Measurements from ENCODE around the gene CD226. TPM values are rescaled to one million over a fixed set of nuclear protein-coding genes. Genes with fewer than 3 reads are reported as not detected.
"Not testable (repeated sequence)": the region's sequence is repeated elsewhere in the genome, so short reads cannot be mapped to it uniquely, and the experiment has no call there.

Gene CD226
- total RNA-seq, 1 donor from 2014 or later: not detected

GRCh38 chr18:69916412-69916811 is 31.3 kb downstream of the CD226 start:
- DNase-seq (ENCODE audit: low read depth): no peak
- TF ChIP-seq, protein P1, sequence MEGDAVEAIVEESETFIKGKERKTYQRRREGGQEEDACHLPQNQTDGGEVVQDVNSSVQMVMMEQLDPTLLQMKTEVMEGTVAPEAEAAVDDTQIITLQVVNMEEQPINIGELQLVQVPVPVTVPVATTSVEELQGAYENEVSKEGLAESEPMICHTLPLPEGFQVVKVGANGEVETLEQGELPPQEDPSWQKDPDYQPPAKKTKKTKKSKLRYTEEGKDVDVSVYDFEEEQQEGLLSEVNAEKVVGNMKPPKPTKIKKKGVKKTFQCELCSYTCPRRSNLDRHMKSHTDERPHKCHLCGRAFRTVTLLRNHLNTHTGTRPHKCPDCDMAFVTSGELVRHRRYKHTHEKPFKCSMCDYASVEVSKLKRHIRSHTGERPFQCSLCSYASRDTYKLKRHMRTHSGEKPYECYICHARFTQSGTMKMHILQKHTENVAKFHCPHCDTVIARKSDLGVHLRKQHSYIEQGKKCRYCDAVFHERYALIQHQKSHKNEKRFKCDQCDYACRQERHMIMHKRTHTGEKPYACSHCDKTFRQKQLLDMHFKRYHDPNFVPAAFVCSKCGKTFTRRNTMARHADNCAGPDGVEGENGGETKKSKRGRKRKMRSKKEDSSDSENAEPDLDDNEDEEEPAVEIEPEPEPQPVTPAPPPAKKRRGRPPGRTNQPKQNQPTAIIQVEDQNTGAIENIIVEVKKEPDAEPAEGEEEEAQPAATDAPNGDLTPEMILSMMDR (IDR thresholded peaks at IDR 0.05; ENCODE audit: insufficient read depth, low read length, poor library complexity, severe bottlenecking): no peak
- Histone ChIP-seq H3K27me3 (ENCODE audit: control insufficient read depth, insufficient read depth, low read length) (no peaks in the 10 kb centered on the region), H3K36me3 (ENCODE audit: control insufficient read depth, insufficient read depth, low read length) (no peaks in the 10 kb centered on the region), H3K4me3 (ENCODE audit: low read depth, low read length) (no peak overlapping the region)

DNA sequence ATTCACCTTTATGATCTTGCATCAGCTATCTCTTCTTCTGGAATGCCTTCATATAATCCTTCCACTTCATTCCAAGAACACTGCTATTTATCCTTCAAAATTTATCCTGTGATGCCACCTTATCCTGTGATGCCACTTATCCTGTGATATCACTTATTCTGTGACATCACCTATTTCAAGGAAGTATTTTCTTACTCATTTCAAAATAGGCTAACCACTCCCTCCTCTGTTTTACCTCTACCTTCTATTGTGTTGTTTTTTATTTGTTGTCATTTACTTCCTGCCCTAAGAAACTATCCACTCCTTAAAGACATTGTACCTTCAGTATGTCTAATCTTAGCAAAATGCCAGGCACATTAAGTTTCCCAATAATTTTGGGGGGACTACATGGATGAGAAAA is 38.8 kb downstream of the CD226 start:
- H3K4me3 ChIP-seq (ENCODE audit: low read depth, low read length): no peak overlapping the region
- no peak for DNase-seq (ENCODE audit: low read depth)
- no peaks in the 10 kb centered on the region for H3K36me3 ChIP-seq (ENCODE audit: control insufficient read depth, insufficient read depth, low read length)
- TF ChIP-seq, protein P1 (IDR thresholded peaks at IDR 0.05; ENCODE audit: insufficient read depth, low read length, poor library complexity, severe bottlenecking): no peak
- no peaks in the 10 kb centered on the region for H3K27me3 ChIP-seq (ENCODE audit: control insufficient read depth, insufficient read depth, low read length)

DNA sequence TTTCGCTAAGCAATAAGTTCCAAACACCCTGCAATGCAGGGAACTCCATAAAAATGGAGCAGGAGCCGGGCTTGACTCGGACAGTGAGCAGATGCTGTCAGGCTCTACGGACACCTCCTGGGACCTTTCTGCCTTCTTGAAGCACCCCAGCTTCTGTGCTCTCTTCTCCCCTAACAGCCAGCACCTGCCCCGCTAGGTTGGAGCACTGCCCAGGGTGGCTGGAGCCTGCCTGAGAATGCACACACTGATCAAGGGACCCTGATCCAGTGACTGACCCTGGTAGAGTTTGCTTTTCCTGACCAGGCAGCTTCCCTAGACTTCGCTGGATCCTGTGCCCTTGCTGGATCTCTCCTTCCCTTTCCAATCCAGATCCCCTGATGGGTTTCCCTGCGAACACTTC is 40.9 kb downstream of the CD226 start:
- TF ChIP-seq, protein P1 (IDR thresholded peaks at IDR 0.05; ENCODE audit: insufficient read depth, low read length, poor library complexity, severe bottlenecking): no peak
- Histone ChIP-seq H3K36me3 (ENCODE audit: control insufficient read depth, insufficient read depth, low read length) (no peaks in the 10 kb centered on the region), H3K27me3 (ENCODE audit: control insufficient read depth, insufficient read depth, low read length) (no peaks in the 10 kb centered on the region), H3K4me3 (ENCODE audit: low read depth, low read length) (no peak overlapping the region)
- no peak for DNase-seq (ENCODE audit: low read depth)

- H3K4me3 ChIP-seq (ENCODE audit: low read depth, low read length): no peak overlapping the region
- no peaks in the 10 kb centered on the region for H3K27me3 ChIP-seq (ENCODE audit: control insufficient read depth, insufficient read depth, low read length)
- TF ChIP-seq, protein P1 (IDR thresholded peaks at IDR 0.05; ENCODE audit: insufficient read depth, low read length, poor library complexity, severe bottlenecking): no peak
- no peak for DNase-seq (ENCODE audit: low read depth)
- H3K36me3 ChIP-seq (ENCODE audit: control insufficient read depth, insufficient read depth, low read length): no peaks in the 10 kb centered on the region
These were observed 46.7 kb downstream of the CD226 start for GRCh38 chr18:69900941-69901340.

DNA sequence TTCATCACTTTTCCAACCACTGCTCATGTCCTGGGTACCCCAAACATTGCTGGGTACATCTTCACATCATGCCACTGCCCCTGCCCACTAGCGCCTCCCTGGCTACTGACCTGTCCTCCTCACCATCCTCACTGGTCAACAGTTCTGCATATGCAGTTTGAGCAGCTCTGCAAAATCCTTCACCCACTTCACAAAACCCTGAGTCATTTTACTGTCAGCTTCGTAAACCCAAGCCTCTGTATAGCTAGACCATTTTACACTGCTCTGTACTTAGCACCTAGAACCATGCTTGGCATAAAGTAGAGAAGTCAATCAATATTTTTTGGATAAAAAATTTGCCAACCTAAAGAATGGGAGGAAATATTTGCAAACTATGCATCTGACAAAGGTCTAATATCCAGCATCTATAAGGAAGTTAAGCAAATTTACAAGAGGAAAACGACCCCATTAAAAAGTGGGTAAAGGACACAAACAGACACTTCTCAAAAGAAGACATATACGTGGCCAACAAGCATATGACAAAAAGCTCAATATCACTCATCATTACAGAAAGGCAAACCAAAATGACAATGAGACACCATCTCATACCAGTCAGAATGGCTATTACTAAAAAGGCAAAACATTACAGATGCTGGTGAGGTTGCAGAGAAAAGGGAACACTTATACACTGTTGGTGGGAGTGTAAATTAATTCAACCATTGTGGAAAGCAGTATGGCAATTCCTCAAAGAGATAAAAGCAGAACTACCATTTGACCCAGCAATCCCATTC is 48.3 kb downstream of the CD226 start:
- not testable (repeated sequence) for H3K27me3 ChIP-seq (ENCODE audit: control insufficient read depth, insufficient read depth, low read length); H3K36me3 ChIP-seq (ENCODE audit: control insufficient read depth, insufficient read depth, low read length); H3K4me3 ChIP-seq (ENCODE audit: low read depth, low read length); DNase-seq (ENCODE audit: low read depth)

GRCh38 chr18:69898241-69898861 is 49.3 kb downstream of the CD226 start:
- Histone ChIP-seq H3K4me3 (ENCODE audit: low read depth, low read length) (no peak overlapping the region), H3K27me3 (ENCODE audit: control insufficient read depth, insufficient read depth, low read length) (no peaks in the 10 kb centered on the region), H3K36me3 (ENCODE audit: control insufficient read depth, insufficient read depth, low read length) (no peaks in the 10 kb centered on the region)
- DNase-seq (ENCODE audit: low read depth): no peak
- TF ChIP-seq, protein P1 (IDR thresholded peaks at IDR 0.05; ENCODE audit: insufficient read depth, low read length, poor library complexity, severe bottlenecking): no peak

Data from kidney epithelial cell (primary cell).